Smooth muscle cell (in vitro differentiated cells): ENCODE data around the gene REEP1. TPM values are rescaled to one million over a fixed set of nuclear protein-coding genes. Genes with fewer than 3 reads are reported as not detected.
A peak's percentile ranks its signal among the peaks of the same experiment; 100 is the strongest.

Experiments used
- DNase-seq: peaks from one replicate; lab custom pipeline; 2025; ENCODE audit not compliant: unreplicated experiment; lab: John Stamatoyannopoulos, UW
- H2AFZ ChIP-seq: fragments of 200-600 bp; sonication (generic); 2 replicates; pipeline ENCODE4 v1.6.0; 2016; ENCODE audit warnings: antibody characterized with exemption, low read depth, mild to moderate bottlenecking
- H3F3A ChIP-seq: fragments of 200-600 bp; sonication (generic); 2 replicates; pipeline ENCODE4 v1.6.0; 2017; ENCODE audit warnings: antibody characterized with exemption, low read depth
- H3K27ac ChIP-seq: fragments of 200-600 bp; sonication (generic); 2 replicates; pipeline ENCODE4 v1.5.1; 2016; ENCODE audit warnings: low read depth, mild to moderate bottlenecking
- H3K27me3 ChIP-seq: fragments of 200-600 bp; sonication (generic); 2 replicates; pipeline ENCODE4 v1.6.1; 2016; ENCODE audit warnings: low read depth, mild to moderate bottlenecking
- H3K36me3 ChIP-seq: fragments of 200-600 bp; sonication (generic); 2 replicates; pipeline ENCODE4 v1.5.1; 2016; ENCODE audit warnings: low read depth
- H3K4me1 ChIP-seq: fragments of 200-600 bp; sonication (generic); 2 replicates; pipeline ENCODE4 v1.5.1; 2016; ENCODE audit warnings: low read depth
- H3K4me2 ChIP-seq: fragments of 200-600 bp; sonication (generic); 2 replicates; pipeline ENCODE4 v1.6.0; 2016; ENCODE audit warnings: mild to moderate bottlenecking
- H3K4me3 ChIP-seq: fragments of 200-600 bp; sonication (generic); 2 replicates; pipeline ENCODE4 v1.5.1; 2016; ENCODE audit warnings: mild to moderate bottlenecking
- H3K79me2 ChIP-seq: fragments of 200-600 bp; sonication (generic); 2 replicates; pipeline ENCODE4 v1.6.0; 2016; ENCODE audit warnings: low read depth, mild to moderate bottlenecking
- H3K9ac ChIP-seq: fragments of 200-600 bp; sonication (generic); 2 replicates; pipeline ENCODE4 v1.6.0; 2016; ENCODE audit warnings: low read depth
- H3K9me3 ChIP-seq: fragments of 200-600 bp; sonication (generic); replicated peaks from 2 replicates; pipeline ENCODE4 v1.5.1; 2016; ENCODE audit warnings: low read depth
- H4K20me1 ChIP-seq: fragments of 200-600 bp; sonication (generic); 2 replicates; pipeline ENCODE4 v1.6.0; 2016; ENCODE audit warnings: low read depth
- WGBS: methylation state at CpG from one replicate; pipeline ENCODE4 v1.1.7; 2016; ENCODE audit warnings: low lambda C conversion rate; 5-methylcytosine and 5-hydroxymethylcytosine counted together
- polyA plus RNA-seq: library from polyadenylated mRNA; unstranded; fragments of >200 nt; fragmentation: Nextera tagmentation; extraction: Ambion mirVana; gene quantifications from 2 replicates; pipeline ENCODE4 v1.2.1, GENCODE V29; 2016
- total RNA-seq: library from RNA; depleted of rRNA; stranded (reverse); fragments of >200 nt; gene quantifications from 2 replicates; pipeline ENCODE4 v1.2.3, GENCODE V29; 2014
- TF ChIP-seq, protein P1 (sequence below): fragments of 200-600 bp; sonication (generic); IDR thresholded peaks from 2 replicates; pipeline ENCODE4 v1.5.1; 2017; ENCODE audit warnings: borderline replicate concordance, mild to moderate bottlenecking, antibody characterized with exemption; ENCODE audit not compliant: insufficient read depth, poor library complexity, severe bottlenecking

Gene REEP1
- total and polyA plus RNA-seq, 2 experiments from 2014 or later, result not detected

DNA sequence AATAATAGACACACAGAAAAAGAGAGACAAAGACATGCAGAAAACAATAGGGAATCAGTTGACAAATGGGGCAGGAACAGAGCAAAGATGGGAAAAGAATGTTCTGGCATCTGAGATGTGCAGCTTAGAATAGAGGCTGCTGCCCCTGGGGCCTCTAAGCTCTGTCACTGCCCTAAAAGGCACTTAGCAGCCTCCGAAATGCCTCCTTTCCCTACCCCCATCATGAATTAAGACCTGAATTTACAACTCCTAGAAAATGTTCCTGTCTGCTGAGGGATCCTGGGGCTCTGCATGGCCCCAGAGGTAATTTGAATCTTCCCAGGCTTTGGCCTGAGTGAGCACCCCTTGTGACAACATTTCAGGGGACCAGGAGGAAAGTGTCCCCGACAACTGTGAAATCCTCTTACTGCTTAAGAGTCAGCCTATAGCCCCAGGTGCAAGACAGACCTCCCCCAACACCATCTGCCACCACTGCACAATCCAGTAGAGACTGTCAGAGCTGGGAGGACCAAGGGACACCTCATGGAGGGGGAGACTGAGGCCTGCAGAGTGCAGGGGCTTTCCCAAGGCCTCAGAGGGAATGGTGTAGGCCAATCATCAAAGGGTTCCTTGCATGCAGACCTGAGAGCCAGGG lies 113.4 kb downstream of the REEP1 start:
- Histone ChIP-seq H3K79me2 (no peaks in the 10 kb centered on the region), H2AFZ (no peak overlapping the region), H3K36me3 (no peaks in the 10 kb centered on the region), H3K4me1 (no peaks in the 10 kb centered on the region), H4K20me1 (no peaks in the 10 kb centered on the region), H3F3A (no peaks in the 10 kb centered on the region), H3K4me2 (no peak overlapping the region), H3K27me3 (no peaks in the 10 kb centered on the region), H3K9me3 (no peaks in the 10 kb centered on the region), H3K9ac (no peak overlapping the region), H3K27ac (no peak overlapping the region), H3K4me3 (no peak overlapping the region)
- no peak for DNase-seq
- WGBS, result 85% methylated on average over 2 of the region's 2 CpGs
- TF ChIP-seq, protein P1, sequence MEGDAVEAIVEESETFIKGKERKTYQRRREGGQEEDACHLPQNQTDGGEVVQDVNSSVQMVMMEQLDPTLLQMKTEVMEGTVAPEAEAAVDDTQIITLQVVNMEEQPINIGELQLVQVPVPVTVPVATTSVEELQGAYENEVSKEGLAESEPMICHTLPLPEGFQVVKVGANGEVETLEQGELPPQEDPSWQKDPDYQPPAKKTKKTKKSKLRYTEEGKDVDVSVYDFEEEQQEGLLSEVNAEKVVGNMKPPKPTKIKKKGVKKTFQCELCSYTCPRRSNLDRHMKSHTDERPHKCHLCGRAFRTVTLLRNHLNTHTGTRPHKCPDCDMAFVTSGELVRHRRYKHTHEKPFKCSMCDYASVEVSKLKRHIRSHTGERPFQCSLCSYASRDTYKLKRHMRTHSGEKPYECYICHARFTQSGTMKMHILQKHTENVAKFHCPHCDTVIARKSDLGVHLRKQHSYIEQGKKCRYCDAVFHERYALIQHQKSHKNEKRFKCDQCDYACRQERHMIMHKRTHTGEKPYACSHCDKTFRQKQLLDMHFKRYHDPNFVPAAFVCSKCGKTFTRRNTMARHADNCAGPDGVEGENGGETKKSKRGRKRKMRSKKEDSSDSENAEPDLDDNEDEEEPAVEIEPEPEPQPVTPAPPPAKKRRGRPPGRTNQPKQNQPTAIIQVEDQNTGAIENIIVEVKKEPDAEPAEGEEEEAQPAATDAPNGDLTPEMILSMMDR, result no peak

DNA sequence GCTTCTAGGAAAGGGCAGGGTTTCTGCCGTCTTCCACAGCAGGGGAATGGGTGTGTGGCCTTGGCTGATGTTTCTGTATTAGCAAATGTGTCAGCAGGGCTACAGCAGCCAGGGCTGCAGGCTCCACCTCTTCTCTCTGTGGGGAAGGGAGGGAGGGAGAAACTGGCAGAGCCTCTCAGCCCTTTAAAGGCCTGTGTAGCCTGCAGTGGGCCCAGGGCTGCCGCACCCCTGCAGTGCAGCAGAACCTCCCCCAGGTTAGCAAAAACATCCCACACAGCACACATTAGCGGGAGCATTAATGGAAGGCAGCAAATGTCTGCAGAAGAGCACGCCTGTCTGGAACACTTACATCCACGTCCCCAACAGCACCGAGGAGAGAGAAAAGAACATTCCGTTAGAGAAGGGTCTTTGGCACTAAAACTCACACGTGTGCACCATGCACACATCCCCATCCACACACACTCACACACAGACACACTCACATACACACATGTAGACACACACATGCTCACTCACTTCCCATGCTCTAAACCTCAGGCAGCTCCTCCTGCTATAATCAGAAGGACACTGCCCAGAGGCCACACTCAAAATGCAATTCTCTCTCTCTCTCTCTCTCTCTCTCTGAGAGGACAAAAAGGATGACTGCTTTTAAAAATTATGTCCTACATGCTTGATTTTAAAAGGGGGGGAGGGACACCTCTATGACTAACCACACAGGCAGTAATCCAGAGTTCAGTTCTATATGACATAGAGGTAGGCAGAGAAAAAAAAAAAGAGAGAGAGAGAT lies 114.1 kb downstream of the REEP1 start:
- Histone ChIP-seq H3K27me3 (no peaks in the 10 kb centered on the region), H3K4me3 (no peak overlapping the region), H3K36me3 (no peaks in the 10 kb centered on the region), H2AFZ (no peak overlapping the region), H4K20me1 (no peaks in the 10 kb centered on the region), H3K27ac (no peak overlapping the region), H3K4me2 (no peak overlapping the region), H3K9ac (no peak overlapping the region), H3K79me2 (no peaks in the 10 kb centered on the region), H3K4me1 (no peaks in the 10 kb centered on the region), H3F3A (no peaks in the 10 kb centered on the region), H3K9me3 (no peaks in the 10 kb centered on the region)
- TF ChIP-seq, protein P1, result no peak
- no peak for DNase-seq
- 68% methylated on average over 7 of the region's 8 CpGs for WGBS

DNA sequence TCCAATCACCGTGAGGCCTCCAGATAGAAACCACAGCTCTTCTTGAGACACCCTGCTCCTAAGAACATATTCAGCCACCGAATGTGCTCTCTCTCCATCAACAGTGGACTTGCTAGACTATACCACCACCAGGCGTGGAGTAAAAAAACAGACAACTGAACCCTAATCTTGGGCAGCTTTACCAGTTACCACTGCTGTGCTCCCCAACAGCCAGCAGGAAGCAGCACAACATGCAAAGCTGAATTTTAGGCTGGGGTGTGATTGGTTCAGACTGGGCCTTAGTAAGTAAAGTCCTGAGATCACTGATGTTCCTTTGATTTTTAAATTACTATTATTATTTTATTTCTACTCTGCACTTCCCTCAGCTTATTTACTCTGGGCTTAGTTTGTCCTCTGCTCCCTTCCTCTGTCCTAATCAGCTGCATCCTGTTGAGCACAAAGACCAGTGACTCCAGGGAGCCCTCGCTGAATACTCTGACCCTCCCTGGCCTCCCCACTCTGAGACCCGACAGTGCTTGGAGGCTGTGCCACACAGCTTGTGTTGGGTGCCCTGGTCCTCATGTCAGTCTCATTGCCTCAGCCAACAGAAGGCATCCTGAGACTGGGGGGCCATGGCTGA lies 116.3 kb downstream of the REEP1 start:
- WGBS, result 50% methylated on average over 5 of the region's 5 CpGs
- Histone ChIP-seq H3K9ac (no peak overlapping the region), H3K27me3 (no peaks in the 10 kb centered on the region), H4K20me1 (no peaks in the 10 kb centered on the region), H3K36me3 (no peaks in the 10 kb centered on the region), H3K4me2 (no peak overlapping the region), H3K79me2 (no peaks in the 10 kb centered on the region), H3K9me3 (no peaks in the 10 kb centered on the region), H2AFZ (no peak overlapping the region), H3F3A (no peaks in the 10 kb centered on the region), H3K27ac (no peak overlapping the region), H3K4me3 (no peak overlapping the region), H3K4me1 (no peaks in the 10 kb centered on the region)
- no peak for DNase-seq
- TF ChIP-seq, protein P1, result peak; percentile 90
